KMS-11 (cell line): ENCODE results near the gene AUTS2.

Experiments used
- H2AFZ ChIP-seq: fragments of 200-600 bp; sonication (generic); 2 replicates; pipeline ENCODE4 v1.6.1; 2016; ENCODE audit warnings: antibody characterized with exemption, mixed run types, low read depth
- H3K27ac ChIP-seq: fragments of 200-600 bp; sonication (generic); 2 replicates; pipeline ENCODE4 v1.6.1; 2016; ENCODE audit warnings: mild to moderate bottlenecking, mixed run types
- H3K27me3 ChIP-seq: fragments of 200-600 bp; sonication (generic); 2 replicates; pipeline ENCODE4 v1.6.1; 2017; ENCODE audit warnings: mild to moderate bottlenecking, low read depth, mixed run types, moderate library complexity; ENCODE audit not compliant: insufficient read depth
- H3K36me3 ChIP-seq: fragments of 200-600 bp; sonication (generic); 2 replicates; pipeline ENCODE4 v1.6.1; 2017; ENCODE audit warnings: mild to moderate bottlenecking, mixed run types; ENCODE audit not compliant: insufficient read depth
- H3K4me1 ChIP-seq: fragments of 200-600 bp; sonication (generic); 2 replicates; pipeline ENCODE4 v1.6.1; 2016; ENCODE audit warnings: mild to moderate bottlenecking, low read depth, mixed run types; ENCODE audit not compliant: poor library complexity, severe bottlenecking
- H3K4me2 ChIP-seq: fragments of 200-600 bp; sonication (generic); 2 replicates; pipeline ENCODE4 v1.7.0; 2016; ENCODE audit warnings: mild to moderate bottlenecking, mixed run types
- H3K4me3 ChIP-seq: fragments of 200-600 bp; sonication (generic); IDR thresholded peaks from 2 replicates; pipeline ENCODE4 v1.6.1; 2017; ENCODE audit warnings: low read depth, low read length, mixed read lengths; ENCODE audit not compliant: insufficient read depth
- H3K79me2 ChIP-seq: fragments of 200-600 bp; sonication (generic); 2 replicates; pipeline ENCODE4 v1.6.1; 2016; ENCODE audit warnings: low read depth, mixed run types; ENCODE audit not compliant: insufficient read depth
- H3K9ac ChIP-seq: fragments of 200-600 bp; sonication (generic); 2 replicates; pipeline ENCODE4 v1.6.1; 2016; ENCODE audit warnings: mild to moderate bottlenecking, mixed run types
- H4K20me1 ChIP-seq: fragments of 200-600 bp; sonication (generic); 2 replicates; pipeline ENCODE4 v1.6.1; 2016; ENCODE audit warnings: mild to moderate bottlenecking, mixed run types; ENCODE audit not compliant: insufficient read depth
- CTCF ChIP-seq: fragments of 200-600 bp; sonication (generic); conservative IDR thresholded peaks from 2 replicates; pipeline ENCODE4 v1.6.1; 2017; ENCODE audit warnings: low read depth, mild to moderate bottlenecking, antibody characterized with exemption, low read length, moderate library complexity, mixed read lengths

AUTS2 gene

GRCh38 chr7:70032649-70033048 is 434.4 kb downstream of the AUTS2 start:
- no peak overlapping the region for H3K9ac ChIP-seq
- H3K36me3 ChIP-seq: no peaks in the 10 kb centered on the region
- no peaks in the 10 kb centered on the region for H3K4me1 ChIP-seq
- H3K4me2 ChIP-seq: no peak overlapping the region
- no peak overlapping the region for H2AFZ ChIP-seq
- H3K4me3 ChIP-seq: no peak overlapping the region
- H3K27me3 ChIP-seq: no peaks in the 10 kb centered on the region
- TF ChIP-seq CTCF: no peak
- no peaks in the 10 kb centered on the region for H3K79me2 ChIP-seq
- no peaks in the 10 kb centered on the region for H4K20me1 ChIP-seq
- no peak overlapping the region for H3K27ac ChIP-seq

GRCh38 chr7:70033226-70033625 is 435.0 kb downstream of the AUTS2 start:
- Histone ChIP-seq H3K27ac (no peak overlapping the region), H3K9ac (no peak overlapping the region), H3K27me3 (no peaks in the 10 kb centered on the region), H3K4me3 (no peak overlapping the region), H3K4me2 (no peak overlapping the region), H4K20me1 (no peaks in the 10 kb centered on the region), H3K36me3 (no peaks in the 10 kb centered on the region), H2AFZ (no peak overlapping the region), H3K4me1 (no peaks in the 10 kb centered on the region), H3K79me2 (no peaks in the 10 kb centered on the region)
- TF ChIP-seq CTCF: no peak

GRCh38 chr7:70034999-70035398 is 436.7 kb downstream of the AUTS2 start:
- no peaks in the 10 kb centered on the region for H3K79me2 ChIP-seq
- no peak overlapping the region for H3K9ac ChIP-seq
- H3K27me3 ChIP-seq: no peaks in the 10 kb centered on the region
- H3K4me1 ChIP-seq: no peaks in the 10 kb centered on the region
- no peak overlapping the region for H3K4me3 ChIP-seq
- no peak overlapping the region for H3K4me2 ChIP-seq
- H2AFZ ChIP-seq: no peak overlapping the region
- H3K36me3 ChIP-seq: no peaks in the 10 kb centered on the region
- no peak for TF ChIP-seq CTCF
- H4K20me1 ChIP-seq: no peaks in the 10 kb centered on the region
- H3K27ac ChIP-seq: no peak overlapping the region

GRCh38 chr7:70035519-70035918 is 437.2 kb downstream of the AUTS2 start:
- no peak overlapping the region for H3K27ac ChIP-seq
- no peak overlapping the region for H3K9ac ChIP-seq
- no peaks in the 10 kb centered on the region for H4K20me1 ChIP-seq
- no peak for TF ChIP-seq CTCF
- H3K79me2 ChIP-seq: no peaks in the 10 kb centered on the region
- H3K4me2 ChIP-seq: no peak overlapping the region
- H3K36me3 ChIP-seq: no peaks in the 10 kb centered on the region
- H3K27me3 ChIP-seq: no peaks in the 10 kb centered on the region
- no peaks in the 10 kb centered on the region for H3K4me1 ChIP-seq
- no peak overlapping the region for H2AFZ ChIP-seq
- no peak overlapping the region for H3K4me3 ChIP-seq

GRCh38 chr7:70035955-70036354 is 437.7 kb downstream of the AUTS2 start:
- Histone ChIP-seq H3K4me3 (no peak overlapping the region), H3K27me3 (no peaks in the 10 kb centered on the region), H4K20me1 (no peaks in the 10 kb centered on the region), H3K36me3 (no peaks in the 10 kb centered on the region), H3K4me1 (no peaks in the 10 kb centered on the region), H3K27ac (no peak overlapping the region), H2AFZ (no peak overlapping the region), H3K79me2 (no peaks in the 10 kb centered on the region), H3K9ac (no peak overlapping the region), H3K4me2 (no peak overlapping the region)
- TF ChIP-seq CTCF: no peak
